ENCODE results near the gene PCK2.

The PCK2 gene

GRCh38 chr14:24054324-24054641, 39.8 kb upstream of the PCK2 start:
- H3K27ac ChIP-seq (ENCODE audit: low read length), result no peak overlapping the region
- H3K27me3 ChIP-seq (replicated peaks; ENCODE audit: insufficient read depth, low read length), result no peaks in the 10 kb centered on the region; the same call in 1 of the 2 replicates
- H3K4me3 ChIP-seq (ENCODE audit: low read length), result no peak overlapping the region
- no peaks in the 10 kb centered on the region for H3K9me3 ChIP-seq (replicated peaks; ENCODE audit: insufficient read depth, low read length)
- no peaks in the 10 kb centered on the region for H3K79me2 ChIP-seq (ENCODE audit: low read length)
- H3F3A ChIP-seq (ENCODE audit: insufficient read depth, low read length), result no peaks in the 10 kb centered on the region
- no peak overlapping the region for H3K4me2 ChIP-seq (ENCODE audit: low read depth, low read length)
- H4K20me1 ChIP-seq (ENCODE audit: insufficient read depth, low read length), result no peaks in the 10 kb centered on the region
- H3K9ac ChIP-seq (ENCODE audit: low read length), result no peak overlapping the region
- H2AFZ ChIP-seq (ENCODE audit: low read length), result no peak overlapping the region
- no peaks in the 10 kb centered on the region for H3K4me1 ChIP-seq (ENCODE audit: low read length)
- no peak for DNase-seq
- H3K36me3 ChIP-seq (replicated peaks; ENCODE audit: insufficient read depth, low read length), result no peaks in the 10 kb centered on the region
- H3K9me2 ChIP-seq (replicated peaks; ENCODE audit: insufficient read depth, low read length), result no peaks in the 10 kb centered on the region
- TF ChIP-seq CTCF (IDR thresholded peaks at IDR 0.05; ENCODE audit: low read length) (no peak), EZH2phosphoT487 (IDR thresholded peaks at IDR 0.05; ENCODE audit: low read length) (no peak), EZH2 (optimal IDR thresholded peaks at IDR 0.05; ENCODE audit: low read depth, low read length) (no peak)

GRCh38 chr14:24054646-24055045, 39.5 kb upstream of the PCK2 start:
- no peaks in the 10 kb centered on the region for H3K79me2 ChIP-seq (ENCODE audit: low read length)
- no peak overlapping the region for H2AFZ ChIP-seq (ENCODE audit: low read length)
- H3K9ac ChIP-seq (ENCODE audit: low read length), result no peak overlapping the region
- no peak overlapping the region for H3K4me2 ChIP-seq (ENCODE audit: low read depth, low read length)
- H4K20me1 ChIP-seq (ENCODE audit: insufficient read depth, low read length), result no peaks in the 10 kb centered on the region
- no peaks in the 10 kb centered on the region for H3K9me3 ChIP-seq (replicated peaks; ENCODE audit: insufficient read depth, low read length)
- H3K36me3 ChIP-seq (replicated peaks; ENCODE audit: insufficient read depth, low read length), result no peaks in the 10 kb centered on the region
- H3K9me2 ChIP-seq (replicated peaks; ENCODE audit: insufficient read depth, low read length), result no peaks in the 10 kb centered on the region
- no peaks in the 10 kb centered on the region for H3F3A ChIP-seq (ENCODE audit: insufficient read depth, low read length)
- no peak for TF ChIP-seq CTCF (IDR thresholded peaks at IDR 0.05; ENCODE audit: low read length)
- no peak for TF ChIP-seq EZH2 (optimal IDR thresholded peaks at IDR 0.05; ENCODE audit: low read depth, low read length)
- TF ChIP-seq EZH2phosphoT487 (IDR thresholded peaks at IDR 0.05; ENCODE audit: low read length), result no peak
- no peak for DNase-seq
- no peaks in the 10 kb centered on the region; the same call in 1 of the 2 replicates for H3K27me3 ChIP-seq (replicated peaks; ENCODE audit: insufficient read depth, low read length)
- H3K4me1 ChIP-seq (ENCODE audit: low read length), result no peaks in the 10 kb centered on the region
- no peak overlapping the region for H3K4me3 ChIP-seq (ENCODE audit: low read length)
- no peak overlapping the region for H3K27ac ChIP-seq (ENCODE audit: low read length)

- DNase-seq, result no peak
- H3K9me2 ChIP-seq (replicated peaks; ENCODE audit: insufficient read depth, low read length), result no peaks in the 10 kb centered on the region
- H3K36me3 ChIP-seq (replicated peaks; ENCODE audit: insufficient read depth, low read length), result no peaks in the 10 kb centered on the region
- H2AFZ ChIP-seq (ENCODE audit: low read length), result no peak overlapping the region
- H3K9ac ChIP-seq (ENCODE audit: low read length), result no peak overlapping the region
- no peaks in the 10 kb centered on the region for H3K9me3 ChIP-seq (replicated peaks; ENCODE audit: insufficient read depth, low read length)
- H3K4me3 ChIP-seq (ENCODE audit: low read length), result no peak overlapping the region
- no peaks in the 10 kb centered on the region for H4K20me1 ChIP-seq (ENCODE audit: insufficient read depth, low read length)
- no peak overlapping the region for H3K4me2 ChIP-seq (ENCODE audit: low read depth, low read length)
- no peak overlapping the region for H3K27ac ChIP-seq (ENCODE audit: low read length)
- H3F3A ChIP-seq (ENCODE audit: insufficient read depth, low read length), result no peaks in the 10 kb centered on the region
- H3K79me2 ChIP-seq (ENCODE audit: low read length), result no peaks in the 10 kb centered on the region
- H3K4me1 ChIP-seq (ENCODE audit: low read length), result no peaks in the 10 kb centered on the region
- H3K27me3 ChIP-seq (replicated peaks; ENCODE audit: insufficient read depth, low read length), result no peaks in the 10 kb centered on the region; the same call in 1 of the 2 replicates
- TF ChIP-seq CTCF (IDR thresholded peaks at IDR 0.05; ENCODE audit: low read length) (no peak), EZH2phosphoT487 (IDR thresholded peaks at IDR 0.05; ENCODE audit: low read length) (no peak), EZH2 (optimal IDR thresholded peaks at IDR 0.05; ENCODE audit: low read depth, low read length) (no peak)
Observed at GRCh38 chr14:24055971-24056799, 37.9 kb upstream of the PCK2 start.
